ENCODE data around the gene ORAI2.
"Not testable (repeated sequence)": the region's sequence is repeated elsewhere in the genome, so short reads cannot be mapped to it uniquely, and the experiment has no call there.

The ORAI2 gene

DNA sequence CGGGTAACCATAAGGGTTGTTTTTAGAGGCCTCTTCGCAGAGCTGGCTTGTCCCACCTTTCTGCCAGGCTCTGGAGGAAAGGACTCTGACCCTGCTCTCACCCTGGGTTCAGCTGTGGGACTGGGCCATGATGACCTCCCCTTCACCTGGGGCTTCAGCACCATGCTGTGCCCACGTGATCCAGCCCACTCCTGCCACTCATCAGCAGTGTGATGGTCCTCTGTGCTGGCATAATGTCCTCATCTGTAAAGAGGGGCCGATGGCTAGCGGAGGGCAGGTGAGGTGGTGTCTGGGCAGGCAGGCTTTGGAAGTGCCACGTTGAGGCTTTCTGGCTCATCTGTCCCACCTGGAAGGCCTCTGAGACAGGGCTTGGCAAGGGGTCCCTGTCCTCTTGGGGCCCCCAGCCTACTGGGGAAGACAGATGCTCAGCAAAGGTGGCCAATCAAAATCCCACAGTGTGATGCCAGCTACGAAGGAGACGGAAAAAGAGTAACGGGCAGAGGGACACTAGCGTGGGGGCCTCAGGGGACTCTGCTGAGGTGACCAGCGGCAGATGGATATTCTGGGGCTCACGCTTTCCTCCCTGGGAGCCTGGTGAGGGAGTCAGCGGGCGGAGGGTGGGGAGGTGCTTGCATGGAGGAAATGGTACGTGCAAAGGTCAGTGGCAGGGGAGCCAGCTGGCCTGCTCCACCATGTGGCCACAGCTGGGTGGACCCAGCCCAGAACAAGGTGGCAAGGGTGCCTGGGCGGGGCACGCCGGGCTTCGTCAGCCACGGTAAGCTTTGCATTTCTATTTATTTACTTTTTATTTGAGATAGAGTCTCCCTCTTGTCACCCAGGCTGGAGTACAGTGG lies 36.8 kb downstream of the ORAI2 start:
- no peak for DNase-seq

DNA sequence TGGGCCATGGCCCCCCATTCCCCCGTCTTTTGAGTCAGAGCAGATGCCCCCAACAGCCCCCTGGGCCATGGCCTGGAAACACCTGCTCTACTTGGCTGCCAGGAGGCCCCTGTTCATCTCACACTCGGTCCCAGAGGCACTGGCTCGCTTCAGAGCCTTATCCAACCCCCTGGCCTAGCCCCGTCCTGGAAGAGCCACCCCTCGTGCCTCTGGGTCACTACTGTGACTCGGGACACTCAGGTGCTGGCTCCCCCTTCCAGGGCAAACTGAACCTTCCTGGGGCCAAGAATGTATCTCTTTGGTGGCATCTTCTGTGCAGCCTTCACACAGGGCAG lies 38.4 kb downstream of the ORAI2 start:
- no peak for DNase-seq

DNA sequence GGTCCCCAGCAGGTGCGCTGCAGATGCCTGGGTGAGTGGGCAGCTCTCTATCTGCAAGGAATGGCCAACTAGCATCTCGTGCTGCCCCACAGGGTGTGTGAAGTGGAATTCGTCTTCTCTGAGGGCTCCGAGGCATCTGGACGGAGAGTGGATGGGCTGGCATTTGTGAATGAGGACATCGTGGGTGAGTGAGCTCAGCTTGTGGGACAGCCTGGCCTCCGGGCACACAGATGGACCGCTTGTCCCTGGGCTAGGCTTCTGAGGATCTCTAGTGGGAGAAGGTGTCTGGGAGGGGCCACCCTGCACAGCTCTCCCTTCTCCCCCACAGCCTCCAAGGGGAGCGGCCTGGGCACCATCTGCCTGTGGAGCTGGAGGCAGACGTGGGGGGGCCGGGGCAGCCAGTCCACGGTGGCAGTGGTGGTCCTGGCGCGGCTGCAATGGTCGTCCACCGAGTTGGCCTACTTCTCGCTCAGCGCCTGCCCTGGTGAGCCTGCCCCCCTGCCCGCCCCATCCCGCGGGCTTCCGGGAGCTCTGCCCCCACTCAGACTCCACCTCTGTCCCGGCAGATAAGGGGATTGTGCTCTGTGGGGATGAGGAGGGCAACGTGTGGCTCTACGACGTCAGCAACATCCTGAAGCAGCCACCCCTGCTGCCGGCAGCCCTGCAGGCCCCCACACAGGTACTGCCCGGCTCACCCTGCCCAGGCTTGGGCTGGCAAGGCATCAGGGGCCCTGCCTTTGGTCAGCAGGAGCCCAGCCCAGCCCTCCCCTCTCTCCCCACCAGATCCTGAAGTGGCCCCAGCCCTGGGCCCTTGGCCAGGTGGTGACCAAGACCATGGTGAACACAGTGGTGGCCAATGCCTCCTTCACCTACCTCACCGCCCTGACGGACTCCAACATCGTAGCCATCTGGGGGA lies 39.0 kb downstream of the ORAI2 start:
- DNase-seq: no peak

DNA sequence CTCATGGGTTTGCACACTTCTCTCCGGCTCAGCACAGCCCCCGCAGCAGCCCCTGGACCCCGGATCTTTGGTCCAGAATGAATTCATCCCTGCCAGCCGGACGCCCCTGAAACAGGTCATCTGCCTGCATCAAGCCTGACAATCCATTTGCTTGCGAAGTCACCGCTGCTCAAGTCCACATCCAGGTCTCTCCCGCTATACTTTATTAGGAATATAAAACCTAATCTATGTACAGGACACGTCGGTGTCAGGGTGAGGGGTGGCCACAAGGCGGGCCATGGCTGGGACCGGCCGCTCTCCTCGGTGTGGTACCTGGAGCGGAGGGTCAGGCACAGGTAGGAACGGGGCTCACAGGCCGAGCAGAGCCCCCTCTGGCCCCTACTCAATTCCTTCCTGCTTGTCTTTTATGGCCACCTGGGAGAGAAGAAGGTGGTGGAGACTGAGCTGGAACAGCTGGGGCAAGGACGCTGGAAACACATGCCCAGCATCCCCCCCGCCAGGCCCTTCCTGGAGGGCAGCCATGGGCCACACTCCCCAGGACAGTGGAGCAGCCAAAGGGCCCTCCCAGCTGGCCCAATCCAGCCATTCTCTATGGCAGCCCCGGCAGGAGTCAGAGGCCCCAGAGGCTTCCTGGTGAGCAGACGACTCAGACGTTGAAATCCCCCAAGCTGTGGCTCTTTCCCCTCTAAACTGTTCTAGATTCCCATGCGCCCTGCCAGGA lies 40.1 kb downstream of the ORAI2 start:
- no peak for DNase-seq

DNA sequence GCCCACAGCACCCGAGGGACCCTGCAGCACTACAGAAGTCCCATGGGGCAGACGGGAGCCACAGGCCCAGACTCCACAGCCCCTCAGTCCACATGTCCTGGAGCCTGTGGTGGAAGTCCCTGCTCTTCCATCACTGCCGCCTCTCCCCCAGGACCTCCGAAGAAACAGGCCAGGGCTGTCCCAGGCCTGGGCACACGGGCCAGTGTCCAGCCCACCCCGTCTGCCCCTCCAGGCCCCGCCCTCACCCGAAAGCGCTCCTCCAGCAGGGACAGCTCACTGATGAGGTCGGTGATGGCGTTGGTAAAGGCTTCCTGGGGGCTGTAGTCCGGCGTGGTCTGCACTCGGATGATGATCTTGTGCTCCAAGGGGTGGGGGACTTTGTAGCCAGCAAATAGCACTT lies 40.7 kb downstream of the ORAI2 start:
- DNase-seq: not testable (repeated sequence)

DNA sequence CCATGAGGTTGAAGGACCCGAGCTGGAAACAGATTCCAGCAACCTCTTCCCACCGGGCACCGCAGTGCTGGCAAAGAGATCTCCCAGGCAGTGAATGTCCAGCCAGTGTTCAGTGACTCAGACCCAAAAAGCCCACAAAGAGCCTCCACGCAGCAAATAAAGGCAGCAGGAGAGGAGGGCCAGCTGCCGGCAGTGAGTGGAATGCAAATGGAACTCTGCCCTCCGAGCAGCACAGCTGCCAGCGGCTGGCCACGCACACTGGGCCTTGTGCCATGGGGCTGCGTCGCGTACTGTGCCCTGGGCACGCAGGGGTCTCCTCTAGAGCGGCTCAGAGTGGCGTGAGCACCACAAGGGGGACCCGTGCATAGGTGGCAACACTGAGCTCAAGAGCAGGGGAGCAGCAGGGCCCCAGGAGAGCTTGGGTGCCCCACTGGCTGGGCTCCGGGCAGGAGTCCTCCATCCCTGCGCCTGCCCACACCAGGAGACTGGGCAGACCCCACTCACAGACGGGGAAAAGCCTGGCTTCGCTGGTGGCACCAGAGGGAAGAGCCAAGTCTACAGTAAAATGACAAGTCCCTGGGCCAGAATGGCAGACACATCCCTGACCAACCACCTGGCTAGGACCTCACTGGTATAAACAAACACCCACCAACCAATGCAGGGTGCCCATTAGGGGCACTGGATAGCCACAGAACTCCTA lies 41.5 kb downstream of the ORAI2 start:
- not testable (repeated sequence) for DNase-seq

DNA sequence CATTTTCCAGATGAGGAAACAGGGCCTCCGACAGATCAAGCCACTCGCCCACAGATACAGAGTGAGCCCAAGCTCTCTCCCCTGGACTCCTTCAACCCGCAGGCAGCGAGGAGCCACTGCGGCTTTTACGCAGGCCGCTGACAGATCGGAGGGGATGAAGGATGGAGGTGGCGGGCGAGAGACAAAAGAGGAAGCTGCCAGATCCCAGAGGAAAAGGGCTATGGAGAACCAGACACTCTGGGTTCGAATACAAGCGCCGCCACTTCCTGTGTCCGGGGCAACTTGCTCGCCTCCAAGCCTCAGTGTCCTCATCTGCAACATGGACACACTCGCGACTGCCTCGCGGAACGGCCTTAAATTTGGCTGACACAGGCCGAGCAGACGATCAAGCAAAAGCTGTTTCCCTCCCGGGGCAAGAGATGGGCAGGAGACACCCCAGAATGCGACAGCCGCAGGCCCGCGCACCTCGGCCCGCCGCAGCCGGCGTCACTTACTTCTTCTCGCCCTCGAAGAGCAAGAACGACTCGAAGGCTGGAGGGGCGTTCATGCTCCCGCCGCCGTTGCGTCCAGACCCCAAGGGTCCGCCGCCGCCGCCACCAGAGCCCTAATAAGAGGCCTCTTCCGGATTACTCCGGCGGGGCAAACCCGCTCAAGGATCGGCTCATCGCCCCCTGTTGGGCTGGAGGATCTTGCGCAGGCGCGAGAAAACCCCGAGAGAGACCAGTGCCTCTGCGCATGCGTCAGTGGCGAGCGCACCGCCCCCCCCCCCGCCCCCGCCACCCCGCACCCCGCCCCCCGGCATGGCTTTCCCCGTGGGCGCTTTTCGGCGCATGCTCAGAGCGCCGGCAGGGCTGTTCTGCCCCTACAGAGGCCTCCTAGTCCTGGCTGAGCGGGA lies 45.2 kb downstream of the ORAI2 start, which contains the start of gene POLR2J:
Gene POLR2J (minus strand): TSS at position 609 of the 895 bp plus-strand sequence. CDS start 62 bp downstream, at position 547.
- not testable (repeated sequence) for DNase-seq

DNA sequence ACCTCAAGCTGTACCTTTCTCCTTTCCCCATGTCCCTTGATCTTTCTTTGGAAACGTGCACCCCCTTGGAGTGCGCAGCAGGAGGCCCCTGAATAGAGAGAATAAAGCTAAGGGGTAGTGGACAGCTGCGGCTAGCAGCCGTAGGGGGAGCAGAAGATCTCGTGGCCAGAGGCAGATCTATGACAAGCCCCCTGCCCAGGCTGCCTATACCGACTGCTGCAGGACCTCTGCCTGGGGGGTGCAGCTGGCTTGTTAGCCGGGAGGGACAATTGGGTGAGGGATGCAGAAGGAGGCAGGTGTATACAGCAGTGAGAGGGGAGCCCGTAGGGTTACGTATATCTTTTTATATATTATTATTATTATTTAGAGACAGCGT lies 45.8 kb downstream of the ORAI2 start:
- DNase-seq: not testable (repeated sequence)

DNA sequence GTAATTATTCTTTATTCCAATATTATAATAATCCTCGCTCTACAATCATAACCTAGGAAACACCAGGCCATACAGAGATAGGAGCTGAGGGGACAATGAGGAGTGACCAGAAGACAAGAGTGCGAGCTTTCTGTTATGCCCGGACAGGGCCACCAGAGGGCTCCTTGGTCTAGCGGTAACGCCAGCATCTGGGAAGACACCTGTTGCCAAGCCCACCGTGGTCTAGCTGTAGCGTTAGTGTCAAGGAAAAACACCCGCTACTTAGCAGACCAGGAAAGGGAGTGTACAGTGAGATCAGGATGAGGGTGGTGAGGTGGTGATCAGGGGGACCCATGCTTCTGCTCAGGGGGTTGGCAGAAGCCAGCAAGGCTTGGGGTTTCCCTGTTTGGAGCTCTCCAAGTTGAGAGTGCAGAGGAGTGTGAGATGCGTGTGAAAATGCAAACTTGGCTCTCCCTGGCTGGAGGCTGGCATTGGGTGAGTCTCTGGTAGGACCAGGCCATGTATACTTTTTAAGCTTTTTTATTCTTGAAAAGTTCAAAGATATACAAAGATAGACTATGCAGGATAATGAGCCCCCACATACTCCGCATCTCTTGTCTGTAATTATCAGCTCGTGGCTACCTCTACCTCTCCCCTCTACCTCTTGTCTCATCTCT lies 46.7 kb downstream of the ORAI2 start:
- not testable (repeated sequence) for DNase-seq

DNA sequence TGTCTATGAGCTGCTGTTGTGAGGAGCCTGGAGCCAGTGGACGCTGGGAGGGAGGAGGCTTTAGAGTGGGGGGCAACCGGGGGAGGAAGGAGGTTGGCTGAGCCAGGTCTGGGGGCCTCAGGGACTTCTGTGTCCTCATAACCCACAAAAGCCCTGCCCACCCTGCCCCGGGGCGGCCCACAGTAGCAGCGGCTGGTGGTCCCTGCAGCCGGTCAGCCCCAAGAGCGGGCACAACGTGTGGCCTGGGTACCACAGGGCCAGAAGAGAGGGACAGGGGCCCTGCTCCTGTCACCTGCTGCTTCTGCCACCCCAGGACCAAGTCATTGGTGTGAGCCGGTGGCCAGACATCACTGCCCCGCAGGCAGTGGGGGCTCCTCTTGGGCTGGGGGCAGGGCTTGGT lies 48.6 kb downstream of the ORAI2 start:
- DNase-seq: not testable (repeated sequence)

DNA sequence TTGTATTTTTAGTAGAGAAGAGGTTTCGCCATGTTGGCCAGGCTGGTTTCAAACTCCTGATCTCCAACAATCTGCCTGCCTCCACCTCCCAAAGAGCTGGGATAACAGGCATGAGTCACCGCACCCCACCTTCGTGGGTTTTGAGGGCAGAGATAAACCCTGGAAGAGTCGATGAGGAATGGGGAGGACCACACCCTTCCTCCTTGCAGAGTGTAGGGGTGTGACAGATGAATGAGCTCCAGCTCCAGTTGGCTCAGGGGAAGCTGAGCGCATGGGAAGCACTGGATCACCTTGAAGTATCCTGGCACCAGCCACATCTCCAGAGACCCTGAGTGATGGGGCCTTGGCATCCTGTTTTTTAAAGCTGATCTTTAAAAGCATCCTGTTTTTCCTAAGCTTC lies 50.9 kb downstream of the ORAI2 start:
- not testable (repeated sequence) for DNase-seq

DNA sequence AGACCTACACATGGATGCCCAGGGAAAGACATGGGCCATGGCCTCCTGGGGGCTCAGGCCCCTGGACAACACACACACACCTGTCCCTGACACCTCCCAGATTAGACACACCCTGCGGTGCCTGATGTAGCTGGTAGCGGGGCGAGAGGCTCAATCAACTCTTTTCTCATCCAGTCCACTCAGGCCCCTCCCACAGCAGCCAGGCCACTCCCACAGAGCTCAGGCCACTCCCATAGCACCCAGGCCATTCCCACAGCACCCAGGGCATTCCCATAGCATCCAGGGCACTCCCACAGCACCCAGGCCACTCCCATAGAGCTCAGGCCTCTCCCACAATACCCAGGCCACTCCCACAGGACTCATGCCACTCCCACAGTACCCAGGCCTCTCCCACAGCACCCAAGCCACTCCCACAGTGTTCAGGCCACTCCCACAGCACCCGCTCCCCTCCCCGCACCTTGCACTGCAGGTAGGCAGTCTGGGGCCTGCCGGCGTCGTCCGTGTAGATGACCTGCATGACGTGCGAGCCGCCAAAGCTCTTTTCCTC lies 57.2 kb downstream of the ORAI2 start:
- not testable (repeated sequence) for DNase-seq

DNA sequence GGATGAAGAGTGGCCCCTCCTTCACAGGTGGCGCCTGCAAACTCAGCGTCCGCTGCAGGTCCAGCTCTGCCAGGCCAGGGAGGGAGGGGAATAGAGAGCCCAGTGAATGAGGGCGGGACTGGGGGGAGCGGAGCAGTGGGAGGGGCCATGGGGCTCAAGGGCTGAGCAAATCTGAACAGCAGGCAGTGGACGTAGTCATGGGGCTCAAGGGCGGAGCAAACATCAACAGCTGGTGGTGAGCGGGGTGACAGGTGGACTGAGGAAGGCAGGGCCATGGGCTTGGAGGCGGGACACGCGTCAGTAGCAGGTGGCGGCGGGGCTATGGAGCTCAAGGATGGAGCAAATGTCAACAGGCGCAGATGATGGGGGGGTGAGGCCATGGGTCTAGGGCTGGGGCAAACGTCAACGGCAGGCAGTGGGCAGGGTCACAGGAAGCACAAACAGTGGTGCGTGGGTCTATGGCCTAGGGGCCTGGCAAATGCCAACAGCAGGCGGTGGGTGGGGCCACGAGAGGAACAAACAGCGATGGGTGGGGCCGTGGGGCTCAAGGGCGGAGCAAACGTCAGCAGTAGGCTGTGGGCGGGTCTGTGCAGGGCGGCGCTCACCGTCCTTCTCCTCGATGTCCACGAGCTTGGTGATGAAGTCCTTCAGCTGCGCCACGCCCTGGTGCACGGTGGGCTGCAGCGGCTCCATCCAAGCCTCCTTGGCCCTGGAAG lies 60.0 kb downstream of the ORAI2 start:
- DNase-seq: not testable (repeated sequence)

DNA sequence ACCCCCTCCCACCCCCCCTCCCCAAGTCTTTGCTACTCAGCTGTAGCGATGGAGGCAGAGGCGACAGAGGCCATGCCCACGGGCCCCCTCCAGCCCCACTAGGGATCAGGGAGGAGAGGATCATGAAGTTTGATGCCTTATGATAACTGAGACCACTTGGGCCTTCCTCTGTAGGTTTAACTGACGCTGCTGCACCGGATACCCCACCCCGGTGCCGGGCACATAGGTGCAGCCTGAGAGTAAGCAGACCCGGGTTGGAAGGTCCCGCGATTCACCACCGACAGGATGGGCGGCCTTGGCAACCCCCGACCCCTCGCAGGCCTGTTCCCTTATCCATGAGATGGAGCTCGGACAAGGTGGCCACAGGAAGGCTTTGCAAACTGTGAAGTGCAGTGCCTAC lies 60.7 kb downstream of the ORAI2 start:
- DNase-seq: not testable (repeated sequence)

DNA sequence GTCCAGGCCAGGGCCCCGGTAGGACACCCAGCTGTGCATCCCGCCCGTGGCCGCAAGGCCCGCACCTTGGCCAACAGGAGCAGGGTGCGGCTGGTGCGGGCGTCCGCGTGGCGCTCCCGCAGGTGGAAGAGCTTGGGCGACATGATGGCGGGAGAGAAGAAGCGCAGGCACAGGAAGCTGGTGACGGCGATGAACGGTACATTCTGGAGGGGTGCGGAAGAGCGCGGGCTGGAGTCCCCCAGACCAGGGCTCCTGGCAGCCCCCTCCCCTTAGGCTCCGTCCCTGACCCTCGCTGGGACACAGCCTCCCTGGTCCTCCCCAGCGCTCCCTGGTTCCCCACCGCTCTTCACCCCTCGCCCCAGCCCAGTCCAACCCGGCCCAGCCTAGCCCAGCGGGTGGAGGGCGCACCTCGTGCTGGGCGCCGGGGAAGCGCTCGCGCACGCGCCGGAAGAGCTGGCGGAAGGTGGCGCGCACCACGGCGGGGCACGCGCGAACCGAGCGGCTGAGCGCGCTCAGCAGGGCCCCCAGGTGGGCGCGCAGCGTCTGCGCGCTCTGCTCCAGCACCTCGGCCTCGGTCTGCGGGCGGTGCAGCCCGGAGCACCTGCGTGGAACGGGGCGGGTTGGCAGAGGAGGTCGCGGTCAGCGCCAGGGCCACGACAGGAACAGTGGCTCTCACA lies 61.2 kb downstream of the ORAI2 start:
- not testable (repeated sequence) for DNase-seq

DNA sequence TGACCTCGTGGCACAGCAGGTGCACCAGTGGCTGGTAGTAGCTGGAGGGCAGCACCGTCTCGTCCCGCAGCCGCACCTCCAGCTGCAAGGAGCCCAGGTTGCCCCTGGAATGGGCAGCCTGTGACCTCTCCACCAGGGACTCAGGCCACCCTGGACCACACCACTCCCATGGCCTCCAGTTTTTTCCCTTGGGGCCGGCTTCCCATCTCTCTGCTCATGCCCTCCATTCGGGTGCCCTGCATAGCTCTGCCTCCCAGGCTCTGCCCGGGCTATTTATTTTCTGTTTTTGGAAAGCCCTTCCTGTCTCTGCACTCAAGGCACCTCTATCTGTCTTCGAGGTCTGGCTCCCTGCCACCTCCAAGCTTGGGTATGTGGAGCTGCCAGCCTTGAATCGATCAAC lies 63.5 kb downstream of the ORAI2 start:
- DNase-seq: not testable (repeated sequence)

DNA sequence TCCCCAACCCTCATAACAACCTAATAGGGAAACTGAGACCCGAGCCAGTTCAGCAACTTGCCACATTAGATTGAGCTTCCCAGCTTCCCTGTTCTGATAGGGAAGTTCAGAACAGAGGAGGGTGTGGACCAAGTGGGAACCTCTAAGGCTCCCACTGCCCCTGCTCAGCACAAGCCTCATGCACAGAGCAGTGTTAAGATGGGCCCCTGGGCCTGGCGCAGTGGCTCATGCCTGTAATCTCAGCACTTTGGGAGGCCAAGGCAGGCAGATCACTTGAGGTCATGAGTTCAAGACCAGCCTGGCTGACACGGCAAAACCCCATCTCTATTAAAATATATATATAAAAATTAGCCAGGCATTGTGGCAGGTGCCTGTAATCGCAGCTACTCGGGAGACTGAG lies 63.9 kb downstream of the ORAI2 start:
- not testable (repeated sequence) for DNase-seq

DNA sequence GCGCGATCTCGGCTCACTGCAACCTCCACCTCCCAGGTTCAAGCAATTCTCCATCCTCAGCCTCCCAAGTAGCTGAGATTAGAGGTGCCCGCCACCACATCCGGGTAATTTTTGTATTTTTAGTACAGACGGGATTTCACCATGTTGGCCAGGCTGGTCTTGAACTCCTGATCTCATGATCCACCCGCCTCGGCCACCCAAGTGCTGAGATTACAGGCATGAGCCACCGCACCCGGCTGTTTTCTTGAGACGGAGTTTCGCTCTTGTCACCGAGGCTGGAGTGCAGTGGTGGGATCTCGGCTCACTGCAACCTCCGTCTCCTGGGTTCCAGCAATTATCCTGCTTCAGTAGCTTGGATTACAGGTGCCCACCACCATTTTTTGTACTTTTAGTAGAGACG lies 64.9 kb downstream of the ORAI2 start:
- DNase-seq: not testable (repeated sequence)

DNA sequence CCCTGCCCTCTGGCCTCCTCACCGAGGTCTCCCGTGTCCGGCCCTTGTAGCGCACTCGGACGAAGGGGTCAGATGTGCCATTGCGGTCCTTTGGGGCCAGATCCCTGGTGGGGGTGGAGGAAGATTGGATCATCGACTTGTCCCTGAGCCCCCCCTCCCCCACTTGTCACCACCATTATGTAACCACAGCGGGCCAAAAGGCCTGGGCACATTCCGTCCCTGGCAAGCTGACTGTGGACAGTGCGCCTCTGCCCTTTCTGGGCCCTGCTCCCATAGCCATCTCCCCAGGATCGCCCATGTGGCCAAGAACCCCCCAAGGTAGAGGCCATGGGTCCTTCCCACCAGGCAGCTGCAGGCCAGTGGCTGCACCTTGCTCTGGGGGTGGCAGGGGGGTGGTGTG lies 69.8 kb downstream of the ORAI2 start:
- DNase-seq: not testable (repeated sequence)

Data from stimulated activated naive CD4-positive, alpha-beta T cell (primary cell).